Measurements from ENCODE around the gene UBE2H. TPM values are rescaled to one million over a fixed set of nuclear protein-coding genes. Genes with fewer than 3 reads are reported as not detected.

UBE2H gene
- total RNA-seq, 1 experiment from 2014 or later: 115 TPM

DNA sequence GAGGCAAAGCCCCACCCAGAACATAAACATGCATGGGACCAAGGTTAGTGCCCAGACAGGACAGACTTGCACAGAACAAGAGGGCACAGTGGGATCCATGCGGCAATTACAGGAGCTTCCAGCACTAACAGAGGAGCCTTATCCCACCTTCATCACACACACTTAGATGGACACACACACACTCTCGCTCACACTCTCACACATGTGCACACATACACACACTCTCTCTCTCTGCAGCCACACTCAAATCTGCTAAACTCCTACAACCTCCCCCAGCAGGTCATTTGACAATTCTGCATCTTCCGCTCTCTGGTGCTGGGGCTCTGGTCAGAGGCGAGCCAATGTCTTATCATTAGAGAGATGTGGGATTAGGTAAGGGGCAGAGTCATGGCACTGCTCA lies 120.5 kb downstream of the UBE2H start:
- Mint-ChIP-seq H3K27ac (ENCODE audit: unreplicated experiment) (no peak overlapping the region), H3K36me3 (ENCODE audit: insufficient read depth, unreplicated experiment) (peaks cover 84% of the 10 kb centered on the region), H3K9me3 (ENCODE audit: low read depth, unreplicated experiment) (no peaks in the 10 kb centered on the region), H3K4me3 (ENCODE audit: low read depth, unreplicated experiment) (no peak overlapping the region), H3K4me1 (ENCODE audit: low read depth, unreplicated experiment) (peaks cover 40% of the 10 kb centered on the region), H3K27me3 (ENCODE audit: unreplicated experiment) (no peaks in the 10 kb centered on the region)
- CTCF ChIA-PET: interaction anchor here (0.6 to 1.3 kb wide), 2 partner anchors 177 to 433 kb away, joined by 3 to 6 read pairs; no protein-coding TSS in a partner anchor
- BruUV-seq (replicated peaks): no TSS peak
- intact Hi-C loops (cut with micrococcal nuclease; ENCODE audit: unreplicated experiment): no loop called here
- TF ChIP-seq, protein P1, sequence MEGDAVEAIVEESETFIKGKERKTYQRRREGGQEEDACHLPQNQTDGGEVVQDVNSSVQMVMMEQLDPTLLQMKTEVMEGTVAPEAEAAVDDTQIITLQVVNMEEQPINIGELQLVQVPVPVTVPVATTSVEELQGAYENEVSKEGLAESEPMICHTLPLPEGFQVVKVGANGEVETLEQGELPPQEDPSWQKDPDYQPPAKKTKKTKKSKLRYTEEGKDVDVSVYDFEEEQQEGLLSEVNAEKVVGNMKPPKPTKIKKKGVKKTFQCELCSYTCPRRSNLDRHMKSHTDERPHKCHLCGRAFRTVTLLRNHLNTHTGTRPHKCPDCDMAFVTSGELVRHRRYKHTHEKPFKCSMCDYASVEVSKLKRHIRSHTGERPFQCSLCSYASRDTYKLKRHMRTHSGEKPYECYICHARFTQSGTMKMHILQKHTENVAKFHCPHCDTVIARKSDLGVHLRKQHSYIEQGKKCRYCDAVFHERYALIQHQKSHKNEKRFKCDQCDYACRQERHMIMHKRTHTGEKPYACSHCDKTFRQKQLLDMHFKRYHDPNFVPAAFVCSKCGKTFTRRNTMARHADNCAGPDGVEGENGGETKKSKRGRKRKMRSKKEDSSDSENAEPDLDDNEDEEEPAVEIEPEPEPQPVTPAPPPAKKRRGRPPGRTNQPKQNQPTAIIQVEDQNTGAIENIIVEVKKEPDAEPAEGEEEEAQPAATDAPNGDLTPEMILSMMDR (IDR thresholded peaks at IDR 0.05; ENCODE audit: unreplicated experiment): no peak
- no peak for DNase-seq

DNA sequence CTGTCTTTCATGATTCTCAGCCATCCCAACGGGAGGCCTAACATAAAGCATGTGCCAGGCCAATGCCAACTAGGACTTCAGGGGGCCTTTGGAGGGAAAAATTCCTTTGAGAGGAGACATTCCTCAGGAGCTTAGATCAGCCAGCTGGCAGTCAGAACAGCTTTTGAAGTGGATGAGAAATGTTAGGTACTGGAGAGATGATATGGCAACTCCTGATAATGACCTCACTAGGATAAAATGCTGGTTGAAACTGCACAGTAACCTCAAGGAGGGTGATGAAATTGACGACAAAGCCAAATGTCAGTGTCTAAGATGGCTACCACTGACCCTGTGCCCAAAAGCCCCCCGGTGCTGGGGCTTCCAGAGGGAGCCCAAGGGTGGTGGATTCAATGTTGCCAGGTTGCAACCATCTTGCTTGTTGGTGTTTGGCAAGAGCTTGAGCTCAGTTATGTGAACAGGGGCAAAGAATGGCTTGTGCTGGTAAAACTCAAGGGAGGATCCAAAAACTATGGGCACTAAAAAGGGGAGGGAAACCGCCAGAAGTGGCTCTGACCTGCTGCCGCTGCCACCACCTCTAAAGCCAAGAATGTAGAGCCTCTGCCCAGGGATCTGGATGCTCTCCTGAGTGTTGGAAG lies 121.2 kb downstream of the UBE2H start:
- no peaks in the 10 kb centered on the region for H3K9me3 Mint-ChIP-seq (ENCODE audit: low read depth, unreplicated experiment)
- CTCF ChIA-PET: interaction anchor here (0.6 to 1.3 kb wide), 2 partner anchors 114 to 177 kb away, joined by 3 to 6 read pairs; no protein-coding TSS in a partner anchor
- no peak for DNase-seq
- TF ChIP-seq, protein P1 (IDR thresholded peaks at IDR 0.05; ENCODE audit: unreplicated experiment): no peak
- no peaks in the 10 kb centered on the region for H3K27me3 Mint-ChIP-seq (ENCODE audit: unreplicated experiment)
- H3K36me3 Mint-ChIP-seq (ENCODE audit: insufficient read depth, unreplicated experiment): peaks cover 90% of the 10 kb centered on the region
- peak overlapping the region; percentile 82 for H3K27ac Mint-ChIP-seq (ENCODE audit: unreplicated experiment)
- no TSS peak for BruUV-seq (replicated peaks)
- intact Hi-C loops (cut with micrococcal nuclease; ENCODE audit: unreplicated experiment): loop anchor here (2.0 kb wide), 1 partner anchor 179 kb away; no protein-coding TSS in a partner anchor
- no peak overlapping the region for H3K4me3 Mint-ChIP-seq (ENCODE audit: low read depth, unreplicated experiment)
- H3K4me1 Mint-ChIP-seq (ENCODE audit: low read depth, unreplicated experiment): peaks cover 34% of the 10 kb centered on the region

DNA sequence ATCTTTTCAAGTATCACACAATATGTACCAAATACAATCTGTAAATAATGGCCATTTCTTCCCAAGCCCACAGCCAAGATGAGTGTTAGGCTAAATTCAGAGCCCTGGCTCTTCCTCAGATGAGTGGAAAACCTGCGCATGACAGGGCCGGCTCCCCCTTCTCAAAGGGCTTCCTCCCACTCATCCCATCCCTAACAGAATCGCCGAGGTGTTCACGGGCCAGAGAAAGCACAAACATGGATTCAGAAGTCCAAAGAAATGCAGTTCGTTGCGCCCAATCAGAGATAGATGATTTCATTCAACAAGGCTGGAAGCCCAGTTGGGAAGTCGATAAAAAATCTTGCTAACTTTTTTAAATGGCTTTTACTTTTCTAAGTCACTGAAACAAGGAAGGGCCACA lies 121.8 kb downstream of the UBE2H start:
- DNase-seq: no peak
- BruUV-seq (replicated peaks): no TSS peak
- CTCF ChIA-PET: interaction anchor here (1.3 kb wide), 1 partner anchor 178 kb away, joined by 6 read pairs; no protein-coding TSS in a partner anchor
- H3K4me1 Mint-ChIP-seq (ENCODE audit: low read depth, unreplicated experiment): peaks cover 34% of the 10 kb centered on the region
- no peaks in the 10 kb centered on the region for H3K9me3 Mint-ChIP-seq (ENCODE audit: low read depth, unreplicated experiment)
- peak overlapping the region; percentile 82 for H3K27ac Mint-ChIP-seq (ENCODE audit: unreplicated experiment)
- intact Hi-C loops (cut with micrococcal nuclease; ENCODE audit: unreplicated experiment): loop anchor here (2.0 kb wide), 1 partner anchor 180 kb away; no protein-coding TSS in a partner anchor
- H3K27me3 Mint-ChIP-seq (ENCODE audit: unreplicated experiment): no peaks in the 10 kb centered on the region
- H3K36me3 Mint-ChIP-seq (ENCODE audit: insufficient read depth, unreplicated experiment): peaks cover 90% of the 10 kb centered on the region
- TF ChIP-seq, protein P1 (IDR thresholded peaks at IDR 0.05; ENCODE audit: unreplicated experiment): no peak
- H3K4me3 Mint-ChIP-seq (ENCODE audit: low read depth, unreplicated experiment): no peak overlapping the region

DNA sequence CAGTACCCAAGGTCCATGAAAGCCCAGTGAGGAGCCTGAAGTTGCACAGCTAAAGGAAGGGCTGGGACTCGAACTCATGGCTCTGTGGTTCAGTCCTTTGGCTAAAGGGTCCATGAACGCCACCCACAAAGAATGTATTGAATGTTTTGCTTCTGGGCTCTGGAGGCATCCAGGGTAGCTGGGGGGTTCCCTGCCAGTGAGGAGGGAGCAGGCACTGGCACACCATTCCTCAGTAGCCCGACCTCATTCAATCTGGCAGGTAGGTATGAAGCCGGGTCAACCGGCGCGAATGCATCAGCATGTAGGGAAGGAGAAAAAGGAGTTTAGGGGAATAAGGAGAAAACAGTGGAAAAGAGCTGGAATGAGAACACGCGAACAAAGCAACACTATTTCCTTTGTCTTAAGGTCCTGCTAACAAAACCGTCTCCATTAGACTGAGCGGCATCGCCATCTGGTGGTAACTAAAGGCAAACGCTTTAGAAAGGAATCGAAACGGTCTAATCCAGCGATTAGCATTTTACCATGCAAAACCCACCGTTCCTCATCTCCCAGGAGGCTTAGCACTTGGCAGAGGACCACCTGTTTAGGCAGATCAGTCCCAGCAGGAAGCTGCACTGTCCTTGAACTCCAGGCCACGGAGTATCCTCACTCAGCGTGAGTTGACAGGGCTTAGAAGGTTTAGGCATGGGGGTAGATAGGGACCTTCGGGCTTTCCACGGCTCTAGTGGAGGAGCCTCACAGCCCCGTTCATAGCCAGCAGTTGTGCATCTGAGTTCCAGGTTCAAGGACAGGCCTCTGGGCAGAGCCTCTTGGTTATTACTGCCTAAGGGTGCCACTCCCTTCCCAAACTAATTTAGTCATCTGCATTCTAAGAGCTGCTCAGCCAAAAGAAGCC lies 122.8 kb downstream of the UBE2H start:
- intact Hi-C loops (cut with micrococcal nuclease; ENCODE audit: unreplicated experiment): loop anchor here (2.0 to 5.0 kb wide), 2 partner anchors 117 to 181 kb away; no protein-coding TSS in a partner anchor
- no peak overlapping the region for H3K4me3 Mint-ChIP-seq (ENCODE audit: low read depth, unreplicated experiment)
- peak overlapping the region; percentile 82 for H3K27ac Mint-ChIP-seq (ENCODE audit: unreplicated experiment)
- no TSS peak for BruUV-seq (replicated peaks)
- no peaks in the 10 kb centered on the region for H3K9me3 Mint-ChIP-seq (ENCODE audit: low read depth, unreplicated experiment)
- peaks cover 94% of the 10 kb centered on the region for H3K36me3 Mint-ChIP-seq (ENCODE audit: insufficient read depth, unreplicated experiment)
- H3K27me3 Mint-ChIP-seq (ENCODE audit: unreplicated experiment): no peaks in the 10 kb centered on the region
- CTCF ChIA-PET: interaction anchor here (0.6 to 1.1 kb wide), 3 partner anchors 37 to 462 kb away, joined by 3 to 4 read pairs (median 4); no protein-coding TSS in a partner anchor
- TF ChIP-seq, protein P1 (IDR thresholded peaks at IDR 0.05; ENCODE audit: unreplicated experiment): peak; percentile 69
- H3K4me1 Mint-ChIP-seq (ENCODE audit: low read depth, unreplicated experiment): peaks cover 34% of the 10 kb centered on the region
- peak; percentile 50 for DNase-seq
